Stimulated activated CD8-positive, alpha-beta memory T cell treated with anti-CD3 and anti-CD28 coated beads, Interleukin-15, amount 100 ng/mL, for 24 hours (primary cell): ENCODE measurements around the gene EHMT1.

ENCODE experiments used
- DNase-seq: peaks from one replicate; pipeline ENCODE4 v3.0.0-alpha.2; 2020; ENCODE audit warnings: low read depth

The EHMT1 gene

GRCh38 chr9:137674307-137674975 lies 55.6 kb downstream of the EHMT1 start:
- no peak for DNase-seq

GRCh38 chr9:137674976-137675320 lies 56.1 kb downstream of the EHMT1 start:
- no peak for DNase-seq

- no peak for DNase-seq
Observed at GRCh38 chr9:137676998-137677397, 58.2 kb downstream of the EHMT1 start.

- no peak for DNase-seq
Observed at GRCh38 chr9:137678202-137678601, 59.4 kb downstream of the EHMT1 start.

- DNase-seq, result no peak
Observed at GRCh38 chr9:137679249-137679648, 60.4 kb downstream of the EHMT1 start.

GRCh38 chr9:137679695-137680305 lies 61.0 kb downstream of the EHMT1 start:
- DNase-seq, result no peak

- no peak for DNase-seq
Observed at GRCh38 chr9:137680444-137681358, 61.9 kb downstream of the EHMT1 start.

- no peak for DNase-seq
Observed at GRCh38 chr9:137682428-137683105, 63.8 kb downstream of the EHMT1 start.

GRCh38 chr9:137683262-137683864 lies 64.6 kb downstream of the EHMT1 start:
- DNase-seq, result no peak

- DNase-seq, result no peak
Observed at GRCh38 chr9:137685035-137685740, 66.4 kb downstream of the EHMT1 start.

GRCh38 chr9:137685741-137686420 lies 67.1 kb downstream of the EHMT1 start:
- no peak for DNase-seq

- DNase-seq, result no peak
Observed at GRCh38 chr9:137688261-137688660, 69.5 kb downstream of the EHMT1 start.

- no peak for DNase-seq
Observed at GRCh38 chr9:137688725-137689124, 69.9 kb downstream of the EHMT1 start.

GRCh38 chr9:137689745-137690529 lies 71.1 kb downstream of the EHMT1 start:
- no peak for DNase-seq

GRCh38 chr9:137690930-137691645 lies 72.3 kb downstream of the EHMT1 start:
- no peak for DNase-seq

GRCh38 chr9:137691646-137692351 lies 73.0 kb downstream of the EHMT1 start:
- DNase-seq, result no peak

GRCh38 chr9:137694236-137694959 lies 75.6 kb downstream of the EHMT1 start:
- no peak for DNase-seq
